ENCODE data around the gene THPO. TPM values are rescaled to one million over a fixed set of nuclear protein-coding genes. Genes with fewer than 3 reads are reported as not detected.

THPO gene
- total RNA-seq (2014; rRNA removed; shearing (Covaris generic)): not detected in 2 replicates

- no peak for DNase-seq (ENCODE audit: low read depth)
These were observed at the start of gene THPO for GRCh38 chr3:184377882-184378445. THPO (minus strand) TSS chr3:184378207; CDS start chr3:184376259, 1,948 bp downstream.

- DNase-seq (ENCODE audit: low read depth): no peak
These were observed 48.7 kb upstream of the THPO start for GRCh38 chr3:184426691-184427141.

DNA sequence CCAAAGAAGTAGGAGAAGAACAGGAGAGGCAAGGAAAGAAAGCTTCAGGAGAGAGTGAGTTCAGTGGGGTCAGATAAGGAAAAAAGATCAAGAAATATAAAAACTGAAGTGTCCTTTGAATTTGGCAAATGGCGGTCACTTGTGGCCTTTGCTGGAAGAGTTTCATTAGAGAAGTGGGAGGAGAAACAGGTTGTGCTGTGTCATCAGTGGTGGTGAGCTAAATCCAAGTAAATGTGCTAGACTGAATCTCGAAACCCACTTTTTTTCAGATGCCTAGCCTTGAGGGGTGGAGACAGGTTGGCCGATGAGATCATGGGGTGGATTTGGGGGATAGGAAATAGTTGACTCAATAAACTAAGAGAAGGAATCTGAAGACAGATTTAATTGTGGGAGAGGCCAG, 45.6 kb upstream of the THPO start:
- no peak for DNase-seq (ENCODE audit: low read depth)

DNA sequence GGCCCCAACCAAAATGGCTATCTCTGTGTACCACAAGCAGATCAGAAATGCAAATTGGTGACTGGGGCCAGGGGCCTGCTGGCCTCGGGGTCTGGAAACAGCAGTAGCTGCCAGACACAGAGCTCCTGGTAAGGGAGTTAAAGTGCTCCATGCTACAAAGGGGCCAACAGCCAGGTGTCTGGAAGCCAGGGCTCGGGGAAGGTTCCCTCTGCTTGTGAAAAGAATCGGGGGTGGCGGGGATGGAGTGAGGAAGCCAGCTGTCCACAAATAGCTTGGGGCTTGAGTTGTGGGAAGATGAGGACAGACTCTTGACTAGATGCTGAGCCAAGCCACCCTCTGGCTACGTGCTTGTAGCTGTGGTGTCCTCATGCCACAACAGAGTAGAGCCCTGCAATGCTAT, 41.2 kb upstream of the THPO start:
- DNase-seq (ENCODE audit: low read depth): peak; percentile 20

GRCh38 chr3:184417619-184418327, 39.8 kb upstream of the THPO start:
- peak; percentile 63 for DNase-seq (ENCODE audit: low read depth)

DNA sequence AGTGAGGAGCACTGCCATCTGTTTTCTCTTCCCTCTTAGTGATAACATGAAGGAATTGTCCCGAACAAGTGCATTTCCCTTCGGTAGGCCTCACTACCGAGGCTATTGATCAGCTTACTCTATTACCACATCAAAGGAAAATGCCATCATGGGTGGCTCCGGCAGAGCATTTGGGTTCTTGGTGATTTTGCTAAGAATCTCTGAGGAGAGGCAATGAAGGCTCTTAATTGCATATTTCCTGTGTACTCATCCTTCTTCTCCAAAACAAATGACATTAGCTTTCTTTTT, 37.1 kb upstream of the THPO start:
- no peak for DNase-seq (ENCODE audit: low read depth)

- DNase-seq (ENCODE audit: low read depth): no peak
These were observed 36.6 kb upstream of the THPO start for GRCh38 chr3:184414418-184415202.

- DNase-seq (ENCODE audit: low read depth): no peak
These were observed 32.0 kb upstream of the THPO start for GRCh38 chr3:184409946-184410500.

DNA sequence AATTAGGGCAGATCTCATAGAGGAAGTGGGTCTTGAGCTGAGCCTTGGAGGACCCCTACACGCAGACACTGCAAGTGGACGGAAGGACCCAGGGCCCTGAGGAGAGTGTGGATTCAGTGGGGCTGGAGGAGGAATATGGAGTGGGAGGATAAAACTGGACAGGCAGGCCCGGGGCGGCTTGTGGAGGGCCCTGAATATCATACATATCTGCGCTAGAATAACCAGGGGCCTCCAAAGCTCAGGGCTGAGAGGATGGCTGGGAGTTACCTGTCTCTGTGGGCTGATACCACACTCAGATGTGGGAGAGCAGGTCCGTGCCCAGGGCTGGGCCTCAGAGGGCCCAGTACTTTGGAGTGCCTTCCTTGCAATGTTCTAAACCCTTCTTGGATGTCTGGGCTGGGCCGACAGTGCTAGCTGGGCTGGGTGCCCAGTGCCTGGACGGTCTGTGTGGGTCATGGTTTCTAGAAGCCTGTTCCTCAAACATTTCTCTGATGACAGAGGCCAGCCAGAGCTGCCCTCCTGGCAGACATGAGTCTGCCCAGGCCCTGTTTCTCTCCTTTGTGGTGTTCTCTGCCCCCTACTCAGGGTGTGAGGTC, 31.4 kb upstream of the THPO start:
- no peak for DNase-seq (ENCODE audit: low read depth)

DNA sequence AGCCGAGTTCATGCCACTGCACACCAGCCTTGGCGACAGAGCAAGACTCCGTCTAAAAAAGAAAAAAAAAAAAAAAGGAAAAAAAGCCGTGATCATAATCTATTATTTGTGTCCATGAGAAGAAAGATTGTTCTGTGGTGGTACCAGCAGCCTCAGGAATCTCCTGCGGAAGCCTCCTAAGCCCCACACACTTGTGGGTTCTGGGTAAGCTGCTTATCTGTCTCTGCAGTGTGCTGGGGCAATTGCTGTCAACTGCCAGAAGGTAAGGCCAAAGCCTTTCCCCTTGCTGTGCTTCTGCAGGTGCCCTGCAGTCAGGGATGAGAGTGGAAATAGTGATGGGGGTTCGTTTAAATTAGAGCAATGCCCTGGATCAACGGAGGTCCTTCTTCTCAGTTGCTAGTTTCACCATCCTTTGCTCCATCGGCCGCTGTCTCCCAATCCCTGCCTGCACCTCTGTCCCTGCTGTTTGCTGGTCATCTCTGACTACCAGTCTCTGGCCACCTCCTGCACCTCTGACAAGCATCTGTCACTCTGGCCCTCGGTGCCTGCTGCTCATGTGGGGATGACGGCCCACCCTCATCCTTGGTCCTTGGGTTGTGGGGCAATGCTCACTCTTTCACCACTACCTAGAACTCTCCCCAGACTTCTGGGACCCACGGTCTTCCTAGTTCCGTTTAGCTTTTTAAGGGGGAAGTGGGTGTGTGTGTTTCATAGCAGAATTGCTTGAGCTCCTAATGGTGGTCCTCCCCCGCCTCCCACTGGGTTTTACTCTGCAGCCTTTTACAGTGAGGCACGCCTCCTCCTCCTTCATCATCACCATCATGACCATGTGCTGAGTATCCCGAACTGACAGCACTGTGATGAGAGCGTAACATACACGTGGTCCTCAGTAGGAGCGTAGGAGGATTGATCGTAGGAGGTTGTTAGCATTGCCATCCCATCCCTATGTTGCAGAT, 27.3 kb upstream of the THPO start:
- no peak for DNase-seq (ENCODE audit: low read depth)

- DNase-seq (ENCODE audit: low read depth): peak; percentile 76
These were observed 21.4 kb upstream of the THPO start for GRCh38 chr3:184399410-184399809.

DNA sequence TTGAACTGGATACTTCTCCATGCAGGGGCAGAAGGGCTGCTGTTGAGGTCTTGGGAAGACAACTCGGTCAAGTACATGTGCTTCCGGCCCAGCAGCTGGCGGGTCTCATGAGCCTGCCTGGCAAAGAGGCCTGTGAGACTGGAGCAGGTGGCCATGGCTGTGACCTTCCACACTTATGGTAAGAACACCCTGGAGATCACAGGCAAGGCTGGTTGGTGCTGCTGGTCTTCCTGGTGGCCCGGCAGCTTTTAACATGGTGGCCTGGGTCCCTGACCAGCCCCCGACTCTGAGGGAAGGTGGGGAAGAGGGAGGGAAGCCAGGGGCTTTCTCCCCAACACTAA, 17.3 kb upstream of the THPO start:
- DNase-seq (ENCODE audit: low read depth): no peak

- DNase-seq (ENCODE audit: low read depth): no peak
These were observed 13.3 kb upstream of the THPO start for GRCh38 chr3:184391266-184391665.

GRCh38 chr3:184389935-184390528, 12.0 kb upstream of the THPO start:
- DNase-seq (ENCODE audit: low read depth): no peak

DNA sequence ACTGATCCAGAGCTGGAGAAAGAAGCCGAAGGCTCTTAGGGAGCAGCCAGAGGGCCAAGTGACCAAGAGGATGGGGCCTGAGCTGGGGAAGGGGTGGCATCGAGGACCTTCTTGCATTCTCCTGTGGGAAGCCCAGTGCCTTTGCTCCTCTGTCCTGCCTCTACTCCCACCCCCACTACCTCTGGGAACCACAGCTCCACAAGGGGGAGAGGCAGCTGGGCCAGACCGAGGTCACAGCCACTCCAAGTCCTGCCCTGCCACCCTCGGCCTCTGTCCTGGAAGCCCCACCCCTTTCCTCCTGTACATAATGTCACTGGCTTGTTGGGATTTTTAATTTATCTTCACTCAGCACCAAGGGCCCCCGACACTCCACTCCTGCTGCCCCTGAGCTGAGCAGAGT, 11.4 kb upstream of the THPO start:
- no peak for DNase-seq (ENCODE audit: low read depth)

DNA sequence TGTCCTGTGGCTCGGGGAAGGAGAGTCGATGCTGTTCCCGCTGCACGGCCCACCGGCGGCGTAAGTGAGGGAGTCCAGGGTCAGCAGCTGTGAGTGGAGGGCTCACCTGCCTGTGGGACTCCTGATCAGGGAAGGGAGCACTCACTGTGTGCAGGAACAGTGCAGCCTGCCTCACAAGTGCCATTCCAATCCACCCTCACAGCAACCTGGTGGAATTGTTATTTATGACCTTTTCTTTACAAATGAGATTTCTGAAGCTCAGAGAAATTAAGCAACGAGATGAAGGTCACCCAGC, 10.9 kb upstream of the THPO start:
- no peak for DNase-seq (ENCODE audit: low read depth)

GRCh38 chr3:184388164-184388935, 10.3 kb upstream of the THPO start:
- no peak for DNase-seq (ENCODE audit: low read depth)

DNA sequence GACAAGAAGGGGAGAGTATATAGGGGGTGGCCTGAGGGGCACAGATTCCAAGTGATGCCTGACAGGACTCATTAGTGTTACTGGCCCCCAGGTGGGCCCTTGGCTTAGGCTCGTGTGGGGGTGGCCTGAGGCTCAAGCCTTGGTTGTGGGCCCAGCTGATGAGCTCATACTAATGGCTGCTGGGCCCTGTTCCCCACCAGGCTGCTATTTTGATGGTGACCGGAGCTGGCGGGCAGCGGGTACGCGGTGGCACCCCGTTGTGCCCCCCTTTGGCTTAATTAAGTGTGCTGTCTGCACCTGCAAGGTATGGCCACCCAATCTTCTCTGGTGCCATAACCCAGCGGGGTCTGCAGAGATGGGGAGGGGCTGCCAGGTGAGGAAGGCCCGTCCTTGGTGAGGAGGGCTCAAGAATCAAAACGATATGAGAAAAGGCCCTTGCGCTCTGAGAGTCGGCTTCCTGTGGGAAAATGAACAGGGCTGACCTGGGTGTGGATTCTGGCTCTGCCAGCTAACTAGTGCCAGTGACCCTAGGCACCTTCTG, 9.2 kb upstream of the THPO start:
- no peak for DNase-seq (ENCODE audit: low read depth)

GRCh38 chr3:184386047-184386806, 8.2 kb upstream of the THPO start:
- no peak for DNase-seq (ENCODE audit: low read depth)

Measured in RPMI7951 (cell line).